RWPE1 (cell line): Measurements from ENCODE around the gene SSTR4.

ENCODE experiments used
- CTCF ChIA-PET: fragments of 350-600 bp; sonication (Branson Sonifier 250); formaldehyde crosslinking; extraction: SDS; loops from one replicate; lab custom pipeline; 2021; lab: Yijun Ruan, JAX
- POLR2A ChIA-PET: fragments of 400-600 bp; formaldehyde crosslinking; extraction: SDS; loops from one replicate; lab custom pipeline; 2020; ENCODE audit warnings: antibody characterized with exemption; ENCODE audit not compliant: low non-redundant PET; lab: Yijun Ruan, JAX
- DNase-seq: peaks from one replicate; pipeline ENCODE4 v3.0.0; 2012; ENCODE audit warnings: low spot score
- H3K27ac ChIP-seq: fragments of 450-650 bp; 2 replicates; pipeline ENCODE4 v1.5.1; 2017
- TF ChIP-seq, protein P1 (sequence below): fragments of 450-650 bp; conservative IDR thresholded peaks from 2 replicates; pipeline ENCODE4 v1.5.1; 2017; ENCODE audit warnings: low read depth, mild to moderate bottlenecking

The SSTR4 gene

DNA sequence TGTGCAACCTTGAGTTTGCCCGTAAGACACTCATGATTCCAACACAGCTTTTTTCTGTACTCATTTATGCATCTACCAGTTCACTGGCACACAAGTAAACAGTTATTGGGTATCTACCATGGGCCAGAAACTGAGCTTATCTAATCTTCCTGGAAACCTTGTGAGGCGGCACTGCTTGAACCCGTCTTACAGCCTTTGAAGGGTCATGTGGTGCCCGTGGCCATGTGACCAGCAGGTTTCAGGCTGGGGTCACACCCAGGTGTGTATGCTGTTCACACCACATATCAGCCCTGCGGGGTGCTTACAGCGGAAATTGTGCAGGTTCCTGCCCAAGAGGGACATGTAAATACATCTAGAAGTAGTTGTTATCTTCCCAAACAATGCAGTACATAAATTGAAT lies 8.3 kb downstream of the SSTR4 start:
- TF ChIP-seq, protein P1, sequence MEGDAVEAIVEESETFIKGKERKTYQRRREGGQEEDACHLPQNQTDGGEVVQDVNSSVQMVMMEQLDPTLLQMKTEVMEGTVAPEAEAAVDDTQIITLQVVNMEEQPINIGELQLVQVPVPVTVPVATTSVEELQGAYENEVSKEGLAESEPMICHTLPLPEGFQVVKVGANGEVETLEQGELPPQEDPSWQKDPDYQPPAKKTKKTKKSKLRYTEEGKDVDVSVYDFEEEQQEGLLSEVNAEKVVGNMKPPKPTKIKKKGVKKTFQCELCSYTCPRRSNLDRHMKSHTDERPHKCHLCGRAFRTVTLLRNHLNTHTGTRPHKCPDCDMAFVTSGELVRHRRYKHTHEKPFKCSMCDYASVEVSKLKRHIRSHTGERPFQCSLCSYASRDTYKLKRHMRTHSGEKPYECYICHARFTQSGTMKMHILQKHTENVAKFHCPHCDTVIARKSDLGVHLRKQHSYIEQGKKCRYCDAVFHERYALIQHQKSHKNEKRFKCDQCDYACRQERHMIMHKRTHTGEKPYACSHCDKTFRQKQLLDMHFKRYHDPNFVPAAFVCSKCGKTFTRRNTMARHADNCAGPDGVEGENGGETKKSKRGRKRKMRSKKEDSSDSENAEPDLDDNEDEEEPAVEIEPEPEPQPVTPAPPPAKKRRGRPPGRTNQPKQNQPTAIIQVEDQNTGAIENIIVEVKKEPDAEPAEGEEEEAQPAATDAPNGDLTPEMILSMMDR, result no peak
- POLR2A ChIA-PET, result no interaction called here
- DNase-seq, result no peak
- CTCF ChIA-PET, result no interaction called here
- no peak overlapping the region for H3K27ac ChIP-seq

- CTCF ChIA-PET, result interaction anchor here (0.6 to 2.1 kb wide), 6 partner anchors 119 to 663 kb away, joined by 3 to 9 read pairs (median 4); no protein-coding TSS in a partner anchor
- POLR2A ChIA-PET, result interaction anchor here (0.7 kb wide), 1 partner anchor 165 kb away, joined by 3 read pairs; no protein-coding TSS in a partner anchor
- no peak overlapping the region for H3K27ac ChIP-seq
- DNase-seq, result no peak
- TF ChIP-seq, protein P1, result no peak
Observed at GRCh38 chr20:23046431-23046830, 11.3 kb downstream of the SSTR4 start.

DNA sequence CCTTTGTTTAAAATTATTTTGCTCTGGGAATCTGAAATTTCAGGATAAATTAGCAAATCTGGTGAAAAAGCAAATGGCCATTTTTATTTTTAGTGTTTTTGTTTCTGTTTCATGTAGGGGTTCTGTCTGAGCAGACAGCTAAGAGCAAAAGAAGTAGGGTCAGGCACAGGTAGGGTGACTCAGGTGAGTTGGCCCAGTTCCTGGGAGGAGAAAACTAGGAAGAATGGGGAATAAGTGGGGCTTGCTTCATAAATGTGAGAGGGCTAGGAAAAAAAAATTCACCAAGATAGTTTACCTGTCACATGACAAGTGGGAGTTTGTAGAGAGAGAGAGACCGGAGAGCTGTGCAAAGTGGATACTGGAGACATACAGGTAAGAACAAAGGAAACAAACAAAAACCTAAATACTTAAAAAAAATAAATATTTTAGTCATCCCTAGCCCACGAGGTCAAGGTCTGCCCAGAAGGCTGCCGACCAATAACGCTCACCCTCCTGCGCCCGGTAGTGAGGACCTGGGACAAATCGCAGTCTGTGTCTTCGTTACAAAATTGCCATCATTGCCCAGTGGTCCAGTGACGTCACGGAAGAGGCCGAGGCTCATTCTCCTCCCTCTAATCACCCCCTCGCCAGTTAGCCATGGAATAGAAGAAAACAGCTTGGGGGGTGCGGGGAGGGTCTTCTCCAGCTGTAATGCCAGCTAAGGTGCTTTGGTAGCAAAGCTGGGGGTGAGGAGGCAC lies 12.1 kb downstream of the SSTR4 start:
- TF ChIP-seq, protein P1, result no peak

DNA sequence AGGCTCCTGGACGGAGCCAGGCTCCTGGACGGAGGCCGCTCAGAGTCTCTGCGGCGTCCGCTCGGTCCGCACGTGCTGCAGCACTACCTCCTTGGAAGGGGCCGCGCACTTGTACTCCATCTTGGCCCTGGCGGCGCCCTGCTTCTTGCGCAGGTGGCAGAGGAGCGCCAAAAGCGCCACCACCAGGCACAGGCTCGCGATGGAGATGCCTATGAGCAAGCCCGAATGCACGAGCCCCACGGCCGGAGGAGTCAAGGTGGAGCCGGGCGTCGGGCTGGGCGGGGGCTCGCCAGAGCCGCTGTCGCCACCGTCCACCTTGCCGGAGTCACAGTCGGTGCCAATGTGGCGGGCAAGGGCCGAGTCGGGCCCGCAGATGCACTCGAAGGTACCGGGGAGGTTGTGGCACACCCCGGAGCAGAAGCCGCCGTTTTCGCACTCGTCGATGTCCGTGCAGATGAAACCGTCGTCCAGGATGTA lies 12.7 kb downstream of the SSTR4 start:
- peak; percentile 39 for DNase-seq
- POLR2A ChIA-PET, result no interaction called here
- TF ChIP-seq, protein P1, result peak; percentile 28
- H3K27ac ChIP-seq, result peak overlapping the region; percentile 93
- CTCF ChIA-PET, result interaction anchor here (0.6 to 3.9 kb wide), 6 partner anchors 15 to 357 kb away, joined by 3 to 17 read pairs (median 4); no protein-coding TSS in a partner anchor

More for the DNA sequence above, 12.1 kb downstream of the SSTR4 start:
- ChIA-PET CTCF (interaction anchor here (0.6 to 2.1 kb wide), 6 partner anchors 19 to 664 kb away, joined by 3 to 9 read pairs (median 4); no protein-coding TSS in a partner anchor), POLR2A (interaction anchor here (0.7 kb wide), 1 partner anchor 164 kb away, joined by 3 read pairs; no protein-coding TSS in a partner anchor)
- DNase-seq, result peak; percentile 64
- H3K27ac ChIP-seq, result peak overlapping the region; percentile 93

- peak overlapping the region; percentile 93 for H3K27ac ChIP-seq
- CTCF ChIA-PET, result interaction anchor here (0.6 to 3.9 kb wide), 12 partner anchors 13 to 766 kb away, joined by 3 to 17 read pairs (median 4); no protein-coding TSS in a partner anchor
- POLR2A ChIA-PET, result interaction anchor here (0.6 kb wide), 1 partner anchor 302 kb away, joined by 3 read pairs; no protein-coding TSS in a partner anchor
- TF ChIP-seq, protein P1, result peak; percentile 78
- DNase-seq, result peak; percentile 68
Observed at GRCh38 chr20:23048283-23049200, 13.4 kb downstream of the SSTR4 start.
